HG02588 (cell line): ENCODE results near the gene DMRTC1B.
A peak's percentile ranks its signal among the peaks of the same experiment; 100 is the strongest.
"Not testable (repeated sequence)": the region's sequence is repeated elsewhere in the genome, so short reads cannot be mapped to it uniquely, and the experiment has no call there.

ENCODE experiments used
- ATAC-seq: cut with Tn5 transposase; IDR thresholded peaks from one replicate; pipeline ENCODE4 v1.9.1; 2021; ENCODE audit warnings: mild to moderate bottlenecking, moderate library complexity; ENCODE audit not compliant: unreplicated experiment

Gene DMRTC1B

DNA sequence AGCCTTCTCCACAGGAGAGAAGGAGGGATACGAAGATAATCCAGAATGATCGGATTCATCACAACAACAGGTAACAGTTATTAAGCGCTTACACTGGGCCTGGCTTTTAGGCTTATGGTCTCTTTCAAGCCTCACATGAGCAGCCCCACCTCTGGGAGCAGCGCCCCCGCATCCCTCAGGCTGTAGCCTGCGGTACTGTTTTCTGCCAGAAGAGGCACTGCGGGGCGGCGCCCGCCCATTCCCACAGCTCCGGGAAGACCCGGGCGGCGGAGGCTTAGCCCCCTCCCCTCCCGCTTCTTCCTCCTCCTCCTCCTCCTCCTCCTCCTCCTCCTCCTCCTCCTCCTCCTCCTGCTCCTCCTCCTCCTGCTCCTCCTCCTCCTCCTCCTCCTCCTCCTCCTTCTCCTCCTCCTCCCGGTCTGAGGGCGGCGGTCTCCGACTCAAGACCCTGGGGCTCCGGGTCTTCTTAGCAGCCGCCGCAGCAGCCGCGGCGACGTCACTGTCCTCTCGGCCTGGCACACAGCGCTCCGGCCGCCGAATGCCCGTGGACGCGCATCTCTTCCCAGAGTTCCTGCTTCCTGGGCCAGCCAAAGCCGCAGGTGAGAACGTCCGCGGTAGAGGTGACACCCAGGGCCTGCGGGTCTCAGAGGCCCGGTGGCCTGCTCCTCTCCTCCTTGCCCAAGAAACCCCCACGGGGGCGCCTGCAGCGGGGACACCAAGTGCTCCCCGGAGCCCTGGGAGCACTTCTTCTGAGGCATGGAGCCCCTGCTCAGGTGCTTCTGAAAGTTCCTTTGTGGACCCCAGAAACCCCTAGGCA is at the start of gene DMRTC1B:
Gene DMRTC1B, plus strand, starts transcription at position 238 of the 814 bp plus-strand sequence. CDS start 68,246 bp downstream, outside the sequence.
- peak; percentile 65 for ATAC-seq

GRCh38 chrX:72727846-72728245 is 48.8 kb upstream of the DMRTC1B start:
- no peak for ATAC-seq

GRCh38 chrX:72733636-72734035 is 43.1 kb upstream of the DMRTC1B start:
- not testable (repeated sequence) for ATAC-seq

DNA sequence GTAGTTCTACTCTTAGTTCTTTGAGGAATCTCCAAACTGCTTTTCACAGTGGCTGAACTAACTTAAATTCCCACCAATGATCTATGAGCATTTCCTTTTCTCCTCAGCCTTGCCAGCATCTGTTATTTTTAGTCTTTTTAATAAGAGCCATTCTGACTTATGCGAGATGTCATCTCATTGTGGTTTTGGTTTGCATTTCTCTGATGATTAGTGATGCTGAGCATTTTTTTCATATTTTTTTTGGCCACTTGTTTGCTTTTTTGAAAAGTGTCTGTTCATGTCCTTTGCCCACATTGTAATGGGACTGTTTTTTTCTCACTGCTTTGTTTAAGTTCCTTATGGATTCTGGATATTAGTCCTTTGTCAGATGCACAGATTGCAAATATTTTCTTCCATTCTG is 41.1 kb upstream of the DMRTC1B start:
- ATAC-seq, result no peak

DNA sequence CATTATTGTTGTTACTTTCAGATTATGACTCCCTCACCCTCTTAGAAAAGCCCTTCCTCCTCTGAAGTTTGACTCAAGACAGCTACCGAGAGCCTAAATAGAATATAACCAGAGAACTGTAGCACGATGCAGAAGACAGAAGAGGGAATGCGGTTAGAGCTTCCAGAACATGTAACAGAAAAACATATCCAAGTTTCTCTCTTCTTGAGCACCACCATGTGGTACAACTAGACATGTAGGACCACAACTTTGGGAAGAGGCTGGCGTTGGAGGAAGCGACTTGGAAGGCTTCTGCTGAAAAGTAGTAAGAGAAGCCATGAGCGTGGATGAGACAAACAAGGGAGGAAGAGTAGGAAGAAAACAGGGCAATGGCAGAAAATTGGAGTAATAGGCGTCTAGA is 31.1 kb upstream of the DMRTC1B start:
- ATAC-seq, result not testable (repeated sequence)

GRCh38 chrX:72748545-72748944 is 28.1 kb upstream of the DMRTC1B start:
- ATAC-seq, result not testable (repeated sequence)

- not testable (repeated sequence) for ATAC-seq
Observed at GRCh38 chrX:72760454-72760853, 16.2 kb upstream of the DMRTC1B start.

GRCh38 chrX:72777467-72777790 is 739 bp downstream of the DMRTC1B start:
- ATAC-seq, result peak; percentile 61

- ATAC-seq, result not testable (repeated sequence)
Observed at GRCh38 chrX:72778146-72778545, 1.5 kb downstream of the DMRTC1B start.

DNA sequence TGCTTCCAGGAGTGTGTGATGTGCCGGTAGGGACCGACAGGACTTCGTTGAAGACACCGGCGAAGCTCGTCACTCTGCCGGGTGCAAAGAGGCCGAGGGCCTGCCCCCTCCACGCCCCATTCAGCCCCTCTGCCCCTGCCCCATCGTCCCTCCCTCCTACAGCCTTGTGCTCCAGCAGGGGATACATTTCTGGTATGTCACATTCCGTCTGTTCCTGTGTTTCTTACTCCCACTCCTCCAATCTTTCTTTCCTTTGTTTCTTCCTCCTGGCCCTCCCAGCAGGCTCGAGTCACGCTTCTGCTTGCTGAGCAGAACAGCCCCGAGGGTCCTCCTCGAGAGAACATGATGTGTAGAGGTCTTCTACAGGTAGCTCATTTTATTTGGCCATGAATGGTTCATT is 5.9 kb downstream of the DMRTC1B start, which contains the start of gene FAM236B:
Gene FAM236B, minus strand, starts transcription at position 101 of the 400 bp plus-strand sequence. Its CDS starts 100 bp downstream, at position 1.
- not testable (repeated sequence) for ATAC-seq

GRCh38 chrX:72783365-72783936 is 6.8 kb downstream of the DMRTC1B start:
- not testable (repeated sequence) for ATAC-seq

- not testable (repeated sequence) for ATAC-seq
Observed at GRCh38 chrX:72783964-72784363, 7.3 kb downstream of the DMRTC1B start.

DNA sequence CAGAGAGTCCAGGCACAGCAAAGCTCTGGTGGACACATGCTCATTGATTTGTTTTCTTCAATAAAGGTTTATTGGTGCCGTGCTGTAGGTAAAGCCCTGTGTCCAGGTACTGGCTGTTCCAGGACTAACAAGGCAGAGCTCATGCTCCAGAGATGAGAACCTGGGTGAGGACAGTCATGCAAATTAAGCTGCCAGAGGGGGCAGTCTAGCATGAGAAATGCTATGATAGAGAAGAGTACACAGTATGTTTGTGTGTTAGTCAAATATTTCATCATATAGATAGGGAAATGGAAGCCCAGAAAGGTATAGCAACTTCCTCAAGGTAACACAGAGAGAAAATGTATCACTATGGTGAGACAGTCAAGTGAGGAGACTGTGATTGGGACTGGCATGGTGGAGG is 11.5 kb downstream of the DMRTC1B start:
- ATAC-seq, result not testable (repeated sequence)

DNA sequence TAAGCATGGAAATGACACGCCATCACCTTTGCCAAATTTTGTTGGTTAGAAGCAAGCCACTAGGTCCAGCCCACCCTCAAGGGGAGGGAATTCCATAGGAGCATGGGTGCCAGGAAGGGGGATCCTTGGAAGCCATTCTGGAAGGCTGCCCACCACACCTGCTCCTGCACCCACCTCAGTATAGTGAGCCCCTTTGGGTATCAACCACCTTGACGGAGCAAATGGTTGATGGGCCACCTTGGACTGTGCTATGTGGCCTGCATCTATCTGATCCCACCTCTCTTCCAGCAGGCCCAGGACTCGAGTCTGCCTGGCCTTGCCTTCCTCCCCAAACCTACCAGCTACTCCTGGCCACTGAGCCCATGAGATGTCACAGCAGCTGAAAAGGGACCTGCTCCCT is 13.7 kb downstream of the DMRTC1B start:
- ATAC-seq, result not testable (repeated sequence)

GRCh38 chrX:72808110-72808509 is 31.4 kb downstream of the DMRTC1B start, which contains the start of gene FAM236D:
Gene FAM236D (minus strand): TSS chrX:72808210. CDS start chrX:72808110, 100 bp downstream.
- ATAC-seq, result not testable (repeated sequence)

- ATAC-seq, result not testable (repeated sequence)
Observed at GRCh38 chrX:72830701-72831100, 54.0 kb downstream of the DMRTC1B start.

DNA sequence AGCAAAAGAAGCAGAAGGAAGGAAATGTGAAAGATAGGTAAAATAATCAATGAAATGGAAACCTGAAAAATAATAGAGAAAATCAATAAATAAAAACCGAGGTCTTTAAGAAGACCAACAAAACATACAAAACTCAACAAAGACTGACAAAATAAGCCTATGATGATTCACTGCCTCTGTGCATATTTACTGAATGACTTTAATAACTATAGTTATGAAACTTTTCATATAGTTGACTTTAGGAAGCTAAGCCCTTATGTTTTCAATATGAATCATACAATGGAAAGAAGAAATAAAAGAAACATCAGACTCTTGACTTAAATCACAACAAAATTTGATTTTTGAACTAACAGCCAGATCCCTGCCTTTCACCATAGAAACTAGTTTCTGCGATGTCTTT is 60.8 kb downstream of the DMRTC1B start:
- not testable (repeated sequence) for ATAC-seq

DNA sequence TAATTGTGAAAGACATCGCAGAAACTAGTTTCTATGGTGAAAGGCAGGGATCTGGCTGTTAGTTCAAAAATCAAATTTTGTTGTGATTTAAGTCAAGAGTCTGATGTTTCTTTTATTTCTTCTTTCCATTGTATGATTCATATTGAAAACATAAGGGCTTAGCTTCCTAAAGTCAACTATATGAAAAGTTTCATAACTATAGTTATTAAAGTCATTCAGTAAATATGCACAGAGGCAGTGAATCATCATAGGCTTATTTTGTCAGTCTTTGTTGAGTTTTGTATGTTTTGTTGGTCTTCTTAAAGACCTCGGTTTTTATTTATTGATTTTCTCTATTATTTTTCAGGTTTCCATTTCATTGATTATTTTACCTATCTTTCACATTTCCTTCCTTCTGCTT is 106.2 kb downstream of the DMRTC1B start:
- not testable (repeated sequence) for ATAC-seq

DNA sequence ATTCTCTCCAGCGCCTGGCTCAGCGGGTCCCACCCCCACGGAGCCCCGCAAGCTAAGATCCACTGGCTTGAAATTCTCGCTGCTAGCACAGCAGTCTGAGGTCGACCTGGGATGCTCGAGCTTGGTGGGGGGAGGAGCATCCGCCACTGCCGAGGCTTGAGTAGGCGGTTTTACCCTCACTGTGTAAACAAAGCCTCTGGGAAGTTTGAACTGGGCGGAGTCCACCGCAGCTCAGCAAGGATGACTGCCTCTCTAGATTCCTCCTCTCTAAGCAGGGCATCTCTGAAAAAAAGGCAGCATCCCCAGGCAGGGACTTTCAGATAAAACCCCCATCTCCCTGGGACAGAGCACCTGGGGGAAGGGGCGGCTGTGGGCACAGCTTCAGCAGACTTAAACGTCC is 113.0 kb downstream of the DMRTC1B start:
- ATAC-seq, result not testable (repeated sequence)
